HG03520 (cell line): ENCODE results near the gene GFY.
"Not testable (repeated sequence)": the region's sequence is repeated elsewhere in the genome, so short reads cannot be mapped to it uniquely, and the experiment has no call there.

Experiments used
- ATAC-seq: cut with Tn5 transposase; IDR thresholded peaks from one replicate; pipeline ENCODE4 v1.9.1; 2021; ENCODE audit warnings: mild to moderate bottlenecking, moderate library complexity; ENCODE audit not compliant: unreplicated experiment

GFY gene

GRCh38 chr19:49442771-49443365, 17.7 kb downstream of the GFY start:
- ATAC-seq, result no peak

- ATAC-seq, result peak; percentile 65
These were observed 18.3 kb downstream of the GFY start for GRCh38 chr19:49443366-49444099.

- ATAC-seq, result not testable (repeated sequence)
These were observed 19.0 kb downstream of the GFY start for GRCh38 chr19:49444100-49444700.

GRCh38 chr19:49445997-49446396, 20.8 kb downstream of the GFY start:
- no peak for ATAC-seq

GRCh38 chr19:49447485-49448431, 22.6 kb downstream of the GFY start:
- ATAC-seq, result no peak

- ATAC-seq, result no peak
These were observed 23.2 kb downstream of the GFY start for GRCh38 chr19:49448432-49448786.

- no peak for ATAC-seq
These were observed 25.2 kb downstream of the GFY start for GRCh38 chr19:49450405-49450804.

- ATAC-seq, result peak; percentile 53
These were observed 26.4 kb downstream of the GFY start, which contains the start of gene PIH1D1 for GRCh38 chr19:49451430-49452181. Gene PIH1D1 (minus strand): TSS chr19:49451814. CDS start chr19:49451574, 240 bp downstream.

GRCh38 chr19:49453013-49453756, 28.0 kb downstream of the GFY start, which contains the start of gene ALDH16A1:
Gene ALDH16A1 (plus strand): TSS chr19:49453225. CDS start chr19:49453332, 107 bp downstream.
- peak; percentile 69 for ATAC-seq

- ATAC-seq, result no peak
These were observed 28.6 kb downstream of the GFY start for GRCh38 chr19:49453757-49454240.

GRCh38 chr19:49455773-49456172, 30.6 kb downstream of the GFY start:
- no peak for ATAC-seq

GRCh38 chr19:49456326-49456725, 31.1 kb downstream of the GFY start:
- ATAC-seq, result no peak

GRCh38 chr19:49458567-49458903, 33.3 kb downstream of the GFY start:
- ATAC-seq, result no peak

GRCh38 chr19:49459388-49459787, 34.2 kb downstream of the GFY start:
- no peak for ATAC-seq

GRCh38 chr19:49461130-49461529, 35.9 kb downstream of the GFY start:
- ATAC-seq, result not testable (repeated sequence)

GRCh38 chr19:49461656-49462055, 36.5 kb downstream of the GFY start:
- ATAC-seq, result no peak

- no peak for ATAC-seq
These were observed 37.3 kb downstream of the GFY start for GRCh38 chr19:49462492-49462891.

GRCh38 chr19:49463960-49464740, 39.0 kb downstream of the GFY start:
- no peak for ATAC-seq

- no peak for ATAC-seq
These were observed 40.2 kb downstream of the GFY start for GRCh38 chr19:49465371-49465770.
